K562 (cell line): ENCODE data around the gene PIRT. TPM values are rescaled to one million over a fixed set of nuclear protein-coding genes. Genes with fewer than 3 reads are reported as not detected.

Source experiments
- ATAC-seq: fragments of 200-7000 bp; cut with Tn5 transposase; 3 replicates; pipeline ENCODE4 v1.9.1; 2020; ENCODE audit warnings: moderate library complexity
- BruUV-seq: library from RNA; stranded (reverse); fragments of 400-500 nt; replicated peaks from 2 replicates; lab custom pipeline; 2021; lab: Mats Ljungman, UMichigan
- CTCF ChIA-PET: fragments of 300-600 bp; formaldehyde crosslinking; extraction: SDS; loops from one replicate; lab custom pipeline; 2021; ENCODE audit warnings: low intra/inter-chr PET ratio; lab: Yijun Ruan, JAX
- POLR2A ChIA-PET: fragments of 300-600, 350-650 bp; sonication (Branson Sonifier 250); formaldehyde crosslinking; extraction: SDS; loops from one replicate; lab custom pipeline; 2021; ENCODE audit warnings: antibody characterized with exemption, inconsistent platforms; lab: Yijun Ruan, JAX
- DNase-seq, 4 experiments: peaks; one replicate each; pipeline versions ENCODE4 v3.0.0 to v3.0.0-alpha.2; 2011 to 2018; ENCODE audit warnings: low spot score in 3 of 4, mixed read lengths in 3 of 4; ENCODE audit errors: extremely low read depth in 1 of 4
- FAIRE-seq: peaks from 2 replicates; lab custom pipeline; 2011; peaks lifted over from hg19 to GRCh38; lab: Jason Lieb, UNC
- H2AFZ ChIP-seq: 2 replicates; pipeline ENCODE4 v1.6.0; 2011; ENCODE audit warnings: low read depth, low read length, control low read depth, inconsistent platforms
- H3K27ac ChIP-seq: fragments of 200-600 bp; 3 replicates; pipeline ENCODE4 v1.8.0; 2011; ENCODE audit warnings: low read depth, mild to moderate bottlenecking, control low read depth, inconsistent platforms, low read length, moderate library complexity, mixed read lengths; ENCODE audit errors: extremely low read depth
- H3K27me3 ChIP-seq, 2 experiments: fragments of 300-600 bp in 1 of 2; 2 replicates in 1 of 2; 3 replicates in 1 of 2; pipeline versions ENCODE4 v1.6.0 to v1.8.0; 2011; ENCODE audit warnings: inconsistent platforms in 2 of 2, low read length in 2 of 2, mild to moderate bottlenecking in 1 of 2, mixed read lengths in 1 of 2, moderate library complexity in 1 of 2; ENCODE audit not compliant: control insufficient read depth in 2 of 2, insufficient read depth in 2 of 2
- H3K36me3 ChIP-seq: fragments of 300-600 bp; 3 replicates; pipeline ENCODE4 v1.8.0; 2011; ENCODE audit warnings: mild to moderate bottlenecking, low read length, inconsistent platforms; ENCODE audit not compliant: control insufficient read depth, insufficient read depth
- H3K4me1 ChIP-seq, 2 experiments: fragments of 200-600 bp in 1 of 2; replicated peaks in 1 of 2; 2 replicates in 1 of 2; 3 replicates in 1 of 2; pipeline versions ENCODE4 v1.5.1 to v1.8.0; 2011; ENCODE audit warnings: inconsistent platforms in 2 of 2, low read length in 2 of 2, mild to moderate bottlenecking in 1 of 2, mixed read lengths in 1 of 2, moderate library complexity in 1 of 2; ENCODE audit not compliant: control insufficient read depth in 2 of 2, insufficient read depth in 2 of 2
- H3K4me2 ChIP-seq: 2 replicates; pipeline ENCODE4 v1.6.1; 2011; ENCODE audit warnings: low read length, control low read depth, inconsistent platforms, mixed read lengths; ENCODE audit not compliant: insufficient read depth
- H3K4me3 ChIP-seq: fragments of 200-600 bp; sonication (generic), shearing (Covaris generic); 2 replicates; pipeline ENCODE4 v1.5.1; 2016; ENCODE audit warnings: control low read depth, inconsistent platforms
- H3K79me2 ChIP-seq: fragments of 200-600 bp; 3 replicates; pipeline ENCODE4 v1.8.0; 2011; ENCODE audit warnings: low read length, inconsistent platforms; ENCODE audit not compliant: control insufficient read depth, insufficient read depth
- H3K9ac ChIP-seq, 2 experiments: 2 replicates each; pipeline versions ENCODE4 v1.6.0 to v1.6.1; 2011; ENCODE audit warnings: low read depth in 2 of 2, low read length in 2 of 2, control low read depth in 1 of 2, inconsistent platforms in 1 of 2, mild to moderate bottlenecking in 1 of 2, mixed read lengths in 1 of 2; ENCODE audit not compliant: insufficient read depth in 1 of 2
- H3K9me1 ChIP-seq: one replicate; pipeline ENCODE4 v1.6.0; 2011; ENCODE audit warnings: inconsistent platforms, mild to moderate bottlenecking, low read length, moderate library complexity; ENCODE audit not compliant: control insufficient read depth, insufficient read depth
- H3K9me3 ChIP-seq: replicated peaks from 2 replicates; pipeline ENCODE4 v1.5.1; 2011; ENCODE audit warnings: low read depth, low read length, inconsistent platforms; ENCODE audit not compliant: control insufficient read depth, insufficient read depth
- H4K20me1 ChIP-seq: replicated peaks from 2 replicates; pipeline ENCODE4 v1.6.1; 2011; ENCODE audit warnings: low read length, inconsistent platforms, mixed read lengths; ENCODE audit not compliant: control insufficient read depth, insufficient read depth
- HMG20B ChIP-seq: fragments of 250-450 bp; sonication (Bioruptor Pico); IDR thresholded peaks from 2 replicates; pipeline ENCODE4 v1.5.0; 2021; ENCODE audit warnings: mild to moderate bottlenecking
- JUNB ChIP-seq: fragments of 450-650 bp; formaldehyde crosslinking; conservative IDR thresholded peaks from 2 replicates; pipeline ENCODE4 v1.4.0; 2020; ENCODE audit warnings: mild to moderate bottlenecking
- MCM2 ChIP-seq: fragments of 450-650 bp; IDR thresholded peaks from 2 replicates; pipeline ENCODE4 v1.6.1; 2017; ENCODE audit warnings: low read depth, mild to moderate bottlenecking
- POLR3G ChIP-seq: IDR thresholded peaks from 2 replicates; pipeline ENCODE4 v1.6.1; 2011; ENCODE audit not compliant: insufficient read length, insufficient replicate concordance; ENCODE audit errors: extremely low read depth
- SMC3 ChIP-seq: conservative IDR thresholded peaks from 2 replicates; pipeline ENCODE4 v1.6.1; 2011; ENCODE audit warnings: low read depth, low read length, improper control_type of control experiment; ENCODE audit not compliant: insufficient read depth
- ZNF589 ChIP-seq: fragments of 200-800 bp; sonication (Bioruptor generic); IDR thresholded peaks from 2 replicates; pipeline ENCODE4 v1.6.1; 2016; ENCODE audit warnings: low read depth, missing genetic modification characterization, missing compliant biosample characterization
- WGBS: fragments of 100-300 bp; shearing (Covaris generic); methylation state at CpG from one replicate; pipeline ENCODE4 v1.1.6; 2016; ENCODE audit warnings: low coverage, mixed read lengths; ENCODE audit not compliant: insufficient coverage; ENCODE audit errors: missing lambda C conversion rate; 5-methylcytosine and 5-hydroxymethylcytosine counted together
- in situ Hi-C: fragments of 300-500 bp; cut with MboI; formaldehyde crosslinking; loops from 4 replicates; pipeline ENCODE4 v1.15.0; 2018; ENCODE audit warnings: inconsistent platforms, mixed read lengths
- intact Hi-C: fragments of 100-400 bp; cut with micrococcal nuclease; formaldehyde crosslinking; loops from 2 replicates; pipeline ENCODE4 v1.14.2; 2022
- polyA plus RNA-seq, 8 experiments: library from polyadenylated mRNA; depleted of rRNA in 4 of 8; stranded (reverse) in 5 of 8; unstranded in 3 of 8; fragments of >200 nt; fragmentation: Nextera tagmentation in 2 of 8; fragmentation: Illumina TruSeq in 1 of 8; extraction: Ambion mirVana in 2 of 8; extraction: Trizol in 1 of 8; gene quantifications; 2 replicates each; pipeline versions ENCODE4 v1.2.1 to v1.2.3, GENCODE V29; 2011 to 2014; ENCODE audit warnings: inconsistent platforms in 1 of 8, missing spikeins in 1 of 8
- total RNA-seq, 7 experiments: library from RNA; depleted of rRNA in 6 of 7; stranded (reverse); fragments of >200 nt in 6 of 7; fragmentation: Illumina TruSeq in 2 of 7; extraction: Trizol in 2 of 7; gene quantifications; 2 replicates each; pipeline versions ENCODE4 v1.2.1 to v1.2.3, GENCODE V29; 2011 to 2021; ENCODE audit warnings: low replicate concordance in 1 of 7
- TF ChIP-seq, protein P1 (sequence below): IDR thresholded peaks from 2 replicates; pipeline ENCODE4 v1.6.1; 2016; ENCODE audit warnings: missing genetic modification characterization, missing compliant biosample characterization
- TF ChIP-seq, protein P2 (sequence below), 2 experiments: fragments of 450-650 bp; conservative IDR thresholded peaks; 2 replicates each; pipeline ENCODE4 v1.6.1; 2017; ENCODE audit warnings: mild to moderate bottlenecking in 2 of 2, moderate library complexity in 2 of 2

The PIRT gene
- total and polyA plus RNA-seq, 9 of the 15 experiments (the other 6 are each of a cell fraction or from before 2014, with no cell fraction given) = not detected

DNA sequence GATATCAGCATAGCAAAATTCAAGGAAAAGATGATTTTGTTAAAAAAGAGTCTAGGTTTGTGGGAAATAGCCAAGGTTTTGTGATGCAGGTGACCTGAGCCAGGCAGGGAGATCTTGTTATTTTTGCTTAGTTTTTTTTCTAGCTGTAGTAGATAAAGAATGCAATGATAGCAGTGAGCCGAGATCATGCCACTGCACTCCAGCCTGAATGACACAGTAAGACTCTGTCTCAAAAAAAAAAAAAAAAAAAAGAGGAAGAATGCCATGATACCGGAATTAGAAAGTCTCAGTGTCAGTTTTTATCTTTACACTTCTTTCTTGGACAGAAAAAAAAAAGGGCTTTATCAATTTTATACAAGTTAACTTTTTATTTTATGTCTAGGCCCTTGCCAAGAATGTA lies 61.5 kb downstream of the PIRT start:
- no TSS peak for BruUV-seq
- in situ Hi-C loops = no loop called here
- no peak for ATAC-seq

More for the DNA sequence above, 61.5 kb downstream of the PIRT start:
- Histone ChIP-seq H3K4me2 (no peak overlapping the region), H3K27ac (no peak overlapping the region), H4K20me1 (no peaks in the 10 kb centered on the region), H3K79me2 (no peaks in the 10 kb centered on the region), H2AFZ (no peak overlapping the region), H3K36me3 (no peaks in the 10 kb centered on the region), H3K4me3 (no peak overlapping the region), H3K9me3 (no peaks in the 10 kb centered on the region), H3K9me1 (no peaks in the 10 kb centered on the region), H3K27me3 (no peaks in the 10 kb centered on the region), H3K4me1 (no peaks in the 10 kb centered on the region), H3K9ac (no peak overlapping the region)
- DNase-seq (no peak), FAIRE-seq (no peak)
- WGBS = no CpG with 5 or more reads among the region's 2 CpGs
- no peak for TF ChIP-seq HMG20B (CRISPR knock-in tag)
- TF ChIP-seq, protein P1, sequence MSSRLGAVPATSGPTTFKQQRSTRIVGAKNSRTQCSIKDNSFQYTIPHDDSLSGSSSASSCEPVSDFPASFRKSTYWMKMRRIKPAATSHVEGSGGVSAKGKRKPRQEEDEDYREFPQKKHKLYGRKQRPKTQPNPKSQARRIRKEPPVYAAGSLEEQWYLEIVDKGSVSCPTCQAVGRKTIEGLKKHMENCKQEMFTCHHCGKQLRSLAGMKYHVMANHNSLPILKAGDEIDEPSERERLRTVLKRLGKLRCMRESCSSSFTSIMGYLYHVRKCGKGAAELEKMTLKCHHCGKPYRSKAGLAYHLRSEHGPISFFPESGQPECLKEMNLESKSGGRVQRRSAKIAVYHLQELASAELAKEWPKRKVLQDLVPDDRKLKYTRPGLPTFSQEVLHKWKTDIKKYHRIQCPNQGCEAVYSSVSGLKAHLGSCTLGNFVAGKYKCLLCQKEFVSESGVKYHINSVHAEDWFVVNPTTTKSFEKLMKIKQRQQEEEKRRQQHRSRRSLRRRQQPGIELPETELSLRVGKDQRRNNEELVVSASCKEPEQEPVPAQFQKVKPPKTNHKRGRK (tag) = no peak
- TF ChIP-seq JUNB (CRISPR knock-in tag) = no peak
- TF ChIP-seq SMC3 = no peak
- TF ChIP-seq MCM2 = no peak
- no peak for TF ChIP-seq ZNF589 (CRISPR knock-in tag)
- TF ChIP-seq POLR3G = no peak
- TF ChIP-seq, protein P2, sequence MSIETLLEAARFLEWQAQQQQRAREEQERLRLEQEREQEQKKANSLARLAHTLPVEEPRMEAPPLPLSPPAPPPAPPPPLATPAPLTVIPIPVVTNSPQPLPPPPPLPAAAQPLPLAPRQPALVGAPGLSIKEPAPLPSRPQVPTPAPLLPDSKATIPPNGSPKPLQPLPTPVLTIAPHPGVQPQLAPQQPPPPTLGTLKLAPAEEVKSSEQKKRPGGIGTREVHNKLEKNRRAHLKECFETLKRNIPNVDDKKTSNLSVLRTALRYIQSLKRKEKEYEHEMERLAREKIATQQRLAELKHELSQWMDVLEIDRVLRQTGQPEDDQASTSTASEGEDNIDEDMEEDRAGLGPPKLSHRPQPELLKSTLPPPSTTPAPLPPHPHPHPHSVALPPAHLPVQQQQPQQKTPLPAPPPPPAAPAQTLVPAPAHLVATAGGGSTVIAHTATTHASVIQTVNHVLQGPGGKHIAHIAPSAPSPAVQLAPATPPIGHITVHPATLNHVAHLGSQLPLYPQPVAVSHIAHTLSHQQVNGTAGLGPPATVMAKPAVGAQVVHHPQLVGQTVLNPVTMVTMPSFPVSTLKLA (conservative IDR thresholded peaks at IDR 0.05) = no peak
- intact Hi-C loops = no loop called here
- CTCF ChIA-PET = no interaction called here
- POLR2A ChIA-PET = no interaction called here
